IMR-90 (cell line): ENCODE data around the gene EML1. TPM values are rescaled to one million over a fixed set of nuclear protein-coding genes. Genes with fewer than 3 reads are reported as not detected.

Experiments
- ATAC-seq: fragments of 200-7000 bp; cut with Tn5 transposase; 2 replicates; pipeline ENCODE4 v1.9.1; 2020; ENCODE audit warnings: low read depth, mild to moderate bottlenecking, moderate library complexity
- BruUV-seq: library from RNA; stranded (reverse); fragments of 400-500 nt; replicated peaks from 2 replicates; lab custom pipeline; 2021; lab: Mats Ljungman, UMichigan
- CTCF ChIA-PET: fragments of 300-600 bp; formaldehyde crosslinking; extraction: SDS; loops from one replicate; lab custom pipeline; 2021; ENCODE audit warnings: antibody characterized with exemption; lab: Yijun Ruan, JAX
- POLR2A ChIA-PET: fragments of 300-600 bp; sonication (Branson Sonifier 250); formaldehyde crosslinking; loops from one replicate; lab custom pipeline; 2022; ENCODE audit warnings: antibody characterized with exemption; ENCODE audit not compliant: unreplicated experiment; lab: Charles Lee
- DNase-seq: peaks from one replicate; pipeline ENCODE4 v3.0.0; 2013
- H2AFZ ChIP-seq: replicated peaks from 2 replicates; pipeline ENCODE3; 2013; ENCODE audit warnings: low read length, mild to moderate bottlenecking; ENCODE audit not compliant: poor library complexity
- H2AK5ac ChIP-seq: 2 replicates; pipeline ENCODE4 v1.6.1; 2013; ENCODE audit warnings: low read depth, low read length, inconsistent platforms
- H2AK9ac ChIP-seq: replicated peaks from 2 replicates; pipeline ENCODE3; 2013; ENCODE audit warnings: mild to moderate bottlenecking, low read depth, low read length, moderate library complexity; ENCODE audit not compliant: poor library complexity
- H2BK120ac ChIP-seq: 2 replicates; pipeline ENCODE4 v1.6.1; 2013; ENCODE audit warnings: low read depth, low read length, inconsistent platforms
- H2BK15ac ChIP-seq: 3 replicates; pipeline ENCODE4 v1.6.1; 2013; ENCODE audit warnings: low read depth, low read length, inconsistent platforms
- H2BK20ac ChIP-seq: 2 replicates; pipeline ENCODE4 v1.6.1; 2013; ENCODE audit warnings: low read depth, mild to moderate bottlenecking, inconsistent platforms, low read length, moderate library complexity
- H2BK5ac ChIP-seq: 2 replicates; pipeline ENCODE4 v1.6.1; 2013; ENCODE audit warnings: mild to moderate bottlenecking, low read depth, low read length, inconsistent platforms; ENCODE audit not compliant: poor library complexity, severe bottlenecking
- H3K14ac ChIP-seq: replicated peaks from 2 replicates; pipeline ENCODE4 v1.6.1; 2013; ENCODE audit warnings: low read depth, low read length, inconsistent platforms
- H3K18ac ChIP-seq: 2 replicates; pipeline ENCODE4 v1.6.1; 2013; ENCODE audit warnings: low read depth, low read length, control low read depth
- H3K23ac ChIP-seq: 2 replicates; pipeline ENCODE4 v1.6.1; 2013; ENCODE audit warnings: low read depth, low read length, inconsistent platforms
- H3K27ac ChIP-seq: 2 replicates; pipeline ENCODE4 v1.5.1; 2013; ENCODE audit warnings: mild to moderate bottlenecking, control low read depth, low read length; ENCODE audit not compliant: insufficient read depth
- H3K27me3 ChIP-seq: 2 replicates; pipeline ENCODE4 v1.6.1; 2013; ENCODE audit warnings: low read length; ENCODE audit not compliant: control insufficient read depth, insufficient read depth
- H3K36me3 ChIP-seq: 2 replicates; pipeline ENCODE4 v1.6.1; 2013; ENCODE audit warnings: low read length, mixed read lengths; ENCODE audit not compliant: control insufficient read depth, insufficient read depth
- H3K4ac ChIP-seq: 2 replicates; pipeline ENCODE4 v1.6.1; 2013; ENCODE audit warnings: low read depth, low read length, inconsistent platforms
- H3K4me1 ChIP-seq: 2 replicates; pipeline ENCODE4 v1.6.1; 2013; ENCODE audit warnings: low read length, mixed read lengths; ENCODE audit not compliant: control insufficient read depth, insufficient read depth
- H3K4me2 ChIP-seq: 2 replicates; pipeline ENCODE4 v1.6.1; 2013; ENCODE audit warnings: low read depth, mild to moderate bottlenecking, control low read depth, low read length, moderate library complexity
- H3K4me3 ChIP-seq: 2 replicates; pipeline ENCODE4 v1.5.1; 2013; ENCODE audit warnings: low read depth, mild to moderate bottlenecking, control low read depth, low read length, moderate library complexity; ENCODE audit not compliant: insufficient read depth
- H3K56ac ChIP-seq: 2 replicates; pipeline ENCODE4 v1.6.1; 2013; ENCODE audit warnings: low read length, inconsistent platforms; ENCODE audit not compliant: insufficient read depth; ENCODE audit errors: extremely low read depth
- H3K79me1 ChIP-seq, 2 experiments: 2 replicates each; pipeline ENCODE4 v1.6.1; 2013; ENCODE audit warnings: low read length in 2 of 2, inconsistent platforms in 1 of 2, low read depth in 1 of 2
- H3K9ac ChIP-seq: 2 replicates; pipeline ENCODE4 v1.6.1; 2013; ENCODE audit warnings: low read depth, low read length, control low read depth
- H3K9me1 ChIP-seq: 2 replicates; pipeline ENCODE4 v1.6.1; 2013; ENCODE audit warnings: low read length, inconsistent platforms; ENCODE audit not compliant: insufficient read depth
- H3K9me3 ChIP-seq: 2 replicates; pipeline ENCODE4 v1.6.1; 2013; ENCODE audit warnings: low read length; ENCODE audit not compliant: control insufficient read depth, insufficient read depth
- H4K20me1 ChIP-seq: 2 replicates; pipeline ENCODE4 v1.6.1; 2013; ENCODE audit warnings: low read length, inconsistent platforms; ENCODE audit not compliant: insufficient read depth
- H4K5ac ChIP-seq: 2 replicates; pipeline ENCODE4 v1.6.1; 2013; ENCODE audit warnings: mild to moderate bottlenecking, low read depth, low read length, control low read depth
- H4K8ac ChIP-seq, 2 experiments: 2 replicates each; pipeline ENCODE4 v1.6.1; 2013; ENCODE audit warnings: low read depth in 2 of 2, low read length in 2 of 2, control low read depth in 1 of 2, inconsistent platforms in 1 of 2
- H4K91ac ChIP-seq: 2 replicates; pipeline ENCODE4 v1.6.1; 2013; ENCODE audit warnings: low read depth, low read length, inconsistent platforms; ENCODE audit not compliant: insufficient read depth
- CEBPB ChIP-seq: IDR thresholded peaks from 2 replicates; pipeline ENCODE4 v1.6.1; 2012; ENCODE audit warnings: low read depth, low read length, improper control_type of control experiment
- MAZ ChIP-seq: IDR thresholded peaks from 2 replicates; pipeline ENCODE4 v1.6.1; 2012; ENCODE audit warnings: low read depth, mild to moderate bottlenecking, low read length, improper control_type of control experiment, moderate library complexity, borderline replicate concordance
- MXI1 ChIP-seq: IDR thresholded peaks from 2 replicates; pipeline ENCODE4 v1.6.1; 2012; ENCODE audit warnings: low read depth, mild to moderate bottlenecking, low read length, moderate library complexity, borderline replicate concordance
- WGBS, 2 experiments: methylation state at CpG; one replicate each; pipeline versions ENCODE4 v1.1.5 to v1.1.7; 2013; ENCODE audit warnings: missing lambda C conversion rate in 2 of 2; ENCODE audit not compliant: insufficient read length in 1 of 2; ENCODE audit errors: extremely low coverage in 2 of 2; 5-methylcytosine and 5-hydroxymethylcytosine counted together
- dilution Hi-C: fragments of 300-500 bp; cut with HindIII; formaldehyde crosslinking; loops from one replicate; pipeline ENCODE4 v1.14.3; 2018; ENCODE audit warnings: low sequenced_read_pairs; ENCODE audit not compliant: unreplicated experiment
- in situ Hi-C: fragments of 300-500 bp; cut with MboI; formaldehyde crosslinking; loops from 3 replicates; pipeline ENCODE4 v1.14.3; 2019; ENCODE audit warnings: low sequenced_read_pairs, inconsistent platforms, mixed read lengths
- intact Hi-C: fragments of 100-400 bp; cut with micrococcal nuclease; formaldehyde crosslinking; loops from 2 replicates; pipeline ENCODE4 v1.10.0; 2022
- polyA plus RNA-seq, 3 experiments: library from polyadenylated mRNA; depleted of rRNA; stranded (reverse); fragments of >200 nt; gene quantifications; 2 replicates each; pipeline ENCODE4 v1.2.3, GENCODE V29; 2012; ENCODE audit warnings: low replicate concordance in 1 of 3
- total RNA-seq: library from RNA; depleted of rRNA; stranded (reverse); fragments of >200 nt; gene quantifications from 2 replicates; pipeline ENCODE4 v1.2.3, GENCODE V29; 2012

EML1 gene
- total and polyA plus RNA-seq, 2 of the 4 experiments (the other 2 are of a cell fraction), result 14.0 to 42.3 TPM

DNA sequence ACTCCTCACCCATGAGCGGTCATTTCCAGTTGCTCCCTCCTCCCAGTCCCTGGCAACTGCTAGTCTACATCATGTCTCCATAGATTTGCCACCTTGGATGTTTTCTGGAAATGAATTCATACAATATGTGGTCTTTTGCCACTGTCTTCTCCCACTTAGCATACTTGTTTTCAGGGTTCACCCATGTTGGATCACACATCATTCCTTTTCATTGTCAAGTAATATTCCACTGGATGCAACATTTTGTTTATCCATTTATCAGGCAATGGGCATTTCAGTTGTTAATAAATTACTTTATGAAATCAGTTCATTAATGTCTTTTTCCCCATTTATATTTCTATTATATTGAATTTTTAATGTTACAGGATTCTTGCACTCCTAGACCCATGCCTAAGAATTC is 64.3 kb downstream of the EML1 start:
- TF ChIP-seq CEBPB (no peak), MXI1 (no peak), MAZ (no peak)
- Histone ChIP-seq H3K4me2 (no peak overlapping the region), H3K79me1 (peaks cover 7 to 14% of the 10 kb centered on the region in 2 experiments; a peak in 3 of 4 replicates), H2AK9ac (no peak overlapping the region), H3K36me3 (peaks cover 4% of the 10 kb centered on the region; the same call in 1 of the 2 replicates), H4K8ac (no peak overlapping the region), H3K27me3 (no peaks in the 10 kb centered on the region), H3K27ac (no peak overlapping the region), H3K56ac (no peak overlapping the region), H3K9ac (no peak overlapping the region), H2BK120ac (no peak overlapping the region), H3K9me1 (peaks cover 7% of the 10 kb centered on the region; the same call in 1 of the 2 replicates), H2AK5ac (no peak overlapping the region), H2BK20ac (no peak overlapping the region), H3K4me1 (peaks cover 8% of the 10 kb centered on the region), H3K4me3 (no peak overlapping the region), H3K14ac (no peak overlapping the region), H2AFZ (no peak overlapping the region), H3K23ac (no peak overlapping the region), H4K91ac (no peak overlapping the region), H4K20me1 (peaks cover 1% of the 10 kb centered on the region), H2BK5ac (no peak overlapping the region), H3K4ac (no peak overlapping the region), H4K5ac (no peak overlapping the region), H3K9me3 (no peaks in the 10 kb centered on the region), H3K18ac (no peak overlapping the region), H2BK15ac (no peak overlapping the region)
- dilution Hi-C loops, result no loop called here
- 80% methylated on average over 1 of the region's 1 CpG; no CpG with 5 or more reads in 1 of the 2 experiments for WGBS, 2 experiments
- ATAC-seq, result no peak
- intact Hi-C loops, result no loop called here
- in situ Hi-C loops, result no loop called here
- BruUV-seq, result no TSS peak
- DNase-seq, result no peak
- ChIA-PET CTCF (no interaction called here), POLR2A (no interaction called here)
